ENCODE results near the gene AIFM3. TPM values are rescaled to one million over a fixed set of nuclear protein-coding genes. Genes with fewer than 3 reads are reported as not detected.

AIFM3 gene
- total and polyA plus RNA-seq, 2 of the 13 experiments (the other 11 are each of a cell fraction or from before 2014, with no cell fraction given), result 9.0 to 15.3 TPM

GRCh38 chr22:20956258-20957101, 10.6 kb upstream of the AIFM3 start (continued):
- TF ChIP-seq ZNF878 (CRISPR knock-in tag; IDR thresholded peaks at IDR 0.05) (no peak), FOXP1 (IDR thresholded peaks at IDR 0.05) (no peak), FOXP1 (CRISPR knock-in tag; IDR thresholded peaks at IDR 0.05) (no peak), GTF3A (CRISPR knock-in tag; conservative IDR thresholded peaks at IDR 0.05) (no peak), HNRNPLL (IDR thresholded peaks at IDR 0.05; ENCODE audit: low read depth, low read length, poor library complexity, severe bottlenecking) (no peak), NFYB (CRISPR knock-in tag; IDR thresholded peaks at IDR 0.05) (no peak), ZBTB38 (CRISPR knock-in tag; IDR thresholded peaks at IDR 0.05) (0 out of 2 replicates have a peak, but pooled peaks have one; percentile 26), ZNF451 (CRISPR knock-in tag; IDR thresholded peaks at IDR 0.05) (no peak), E2F1 (CRISPR knock-in tag; IDR thresholded peaks at IDR 0.05) (no peak), PRDM4 (CRISPR knock-in tag; IDR thresholded peaks at IDR 0.05; ENCODE audit: borderline replicate concordance) (no peak), ZNF607 (CRISPR knock-in tag; IDR thresholded peaks at IDR 0.05; ENCODE audit: borderline replicate concordance) (no peak), MXD1 (CRISPR knock-in tag; IDR thresholded peaks at IDR 0.05) (no peak), ZNF232 (CRISPR knock-in tag; IDR thresholded peaks at IDR 0.05; ENCODE audit: borderline replicate concordance) (no peak), TFAP4 (IDR thresholded peaks at IDR 0.05; ENCODE audit: borderline replicate concordance, low read depth) (no peak), IRX3 (CRISPR knock-in tag; IDR thresholded peaks at IDR 0.05; ENCODE audit: borderline replicate concordance, low read depth) (no peak), ZNF619 (CRISPR knock-in tag; IDR thresholded peaks at IDR 0.05) (0 out of 2 replicates have a peak, but pooled peaks have one; percentile 0), TRIM22 (IDR thresholded peaks at IDR 0.05) (no peak), PHB2 (IDR thresholded peaks at IDR 0.05; ENCODE audit: partially characterized antibody) (no peak), RFX1 (IDR thresholded peaks at IDR 0.05) (no peak), YY1 (IDR thresholded peaks at IDR 0.05; ENCODE audit: insufficient read depth, insufficient replicate concordance, low read depth, low read length) (no peak)
